Measurements from ENCODE around the gene SEPHS2.

The SEPHS2 gene

DNA sequence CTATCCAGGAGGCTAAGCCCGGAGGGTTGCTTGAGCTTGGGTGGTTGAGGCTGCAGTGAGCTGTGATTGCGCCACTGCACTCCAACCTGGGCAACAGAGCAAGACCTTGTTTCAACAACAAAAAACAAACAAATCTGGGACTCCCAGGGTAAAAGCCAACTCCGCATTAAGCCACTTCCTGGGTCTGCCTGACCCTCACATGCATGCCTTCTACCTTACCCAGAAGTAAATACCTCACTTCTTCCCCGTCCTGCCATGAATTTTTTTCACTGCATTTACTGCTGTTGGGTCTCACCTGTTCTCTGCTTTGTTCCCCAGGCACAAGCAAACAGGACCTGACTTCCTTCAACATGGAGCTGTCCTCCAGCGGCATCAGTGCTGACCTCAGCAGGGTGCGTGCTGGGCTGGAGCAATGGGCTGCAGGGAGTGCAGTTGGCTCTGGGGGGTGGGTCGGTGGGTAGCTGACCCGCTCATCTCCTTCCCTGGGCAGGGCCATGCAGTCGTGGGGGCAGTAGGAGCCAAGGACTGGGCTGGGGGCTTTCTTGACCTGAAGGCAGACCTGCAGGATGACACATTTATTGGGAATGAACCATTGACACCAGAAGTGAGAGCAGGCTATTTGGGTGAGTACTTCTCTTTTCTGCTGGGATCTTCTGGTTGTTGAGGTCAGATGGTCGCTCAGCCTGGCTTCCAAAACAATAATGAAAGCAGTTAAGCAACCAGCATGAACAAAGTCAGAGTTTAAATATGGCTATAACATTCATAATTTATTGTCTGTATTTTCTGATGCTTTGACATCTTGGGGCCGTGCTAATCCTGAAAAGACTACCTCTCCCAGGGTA lies 43.3 kb upstream of the SEPHS2 start:
- Histone ChIP-seq H3K9ac (ENCODE audit: low read depth, low read length, poor library complexity, severe bottlenecking) (no peak overlapping the region), H3K4me1 (ENCODE audit: insufficient read depth, low read length, poor library complexity, severe bottlenecking) (peaks cover 16% of the 10 kb centered on the region), H4K20me1 (ENCODE audit: insufficient read depth, low read length, poor library complexity, severe bottlenecking) (no peaks in the 10 kb centered on the region), H3K4me3 (ENCODE audit: low read length, poor library complexity, severe bottlenecking) (no peak overlapping the region), H3K36me3 (ENCODE audit: insufficient read depth, low read length) (no peaks in the 10 kb centered on the region), H3K27me3 (ENCODE audit: insufficient read depth, low read length, poor library complexity, severe bottlenecking) (no peaks in the 10 kb centered on the region), H3K79me2 (ENCODE audit: insufficient read depth, low read length) (no peaks in the 10 kb centered on the region), H3F3A (ENCODE audit: low read depth) (no peaks in the 10 kb centered on the region), H3K9me3 (ENCODE audit: insufficient read depth, low read depth, low read length) (no peaks in the 10 kb centered on the region), H3K9me2 (replicated peaks; ENCODE audit: low read depth, low read length) (no peaks in the 10 kb centered on the region), H2AFZ (ENCODE audit: low read length) (no peak overlapping the region), H3K4me2 (ENCODE audit: low read depth, low read length, poor library complexity, severe bottlenecking) (no peak overlapping the region)
- TF ChIP-seq CTCF (conservative IDR thresholded peaks at IDR 0.05; ENCODE audit: low read length) (no peak), EZH2phosphoT487 (IDR thresholded peaks at IDR 0.05; ENCODE audit: borderline replicate concordance) (no peak)

DNA sequence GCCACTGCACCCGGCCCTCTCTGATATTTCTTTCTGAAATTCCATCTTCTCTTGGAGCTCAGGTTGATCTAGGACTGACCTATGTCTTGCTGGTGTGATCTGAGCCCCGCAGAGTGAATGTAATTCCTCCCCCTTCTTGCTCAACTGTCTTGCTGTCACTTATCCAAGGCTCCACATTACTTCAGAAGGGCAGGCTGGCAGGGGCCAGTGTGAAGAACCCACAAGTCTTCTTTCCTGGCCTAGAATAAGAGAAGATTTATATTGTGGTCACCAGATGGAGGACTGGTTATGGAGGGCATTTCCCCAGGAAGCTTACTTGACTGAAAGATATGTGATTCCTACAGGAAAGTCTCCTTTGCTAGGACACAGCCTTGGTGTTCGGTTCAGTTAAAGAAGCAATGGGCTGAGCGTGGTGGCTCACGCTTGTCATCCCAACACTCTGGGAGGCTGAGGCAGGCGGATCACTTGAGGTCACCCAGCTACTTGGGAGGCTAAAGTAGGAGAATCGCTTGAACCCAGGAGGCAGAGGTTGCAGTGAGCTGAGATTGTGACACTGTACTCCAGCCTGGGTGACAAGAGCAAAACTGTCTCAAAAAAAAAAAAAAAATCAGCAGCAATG lies 40.3 kb upstream of the SEPHS2 start:
- TF ChIP-seq EZH2phosphoT487 (IDR thresholded peaks at IDR 0.05; ENCODE audit: borderline replicate concordance) (no peak), CTCF (conservative IDR thresholded peaks at IDR 0.05; ENCODE audit: low read length) (no peak)
- no peaks in the 10 kb centered on the region for H3K9me2 ChIP-seq (replicated peaks; ENCODE audit: low read depth, low read length)
- H3K4me3 ChIP-seq (ENCODE audit: low read length, poor library complexity, severe bottlenecking), result no peak overlapping the region
- no peaks in the 10 kb centered on the region for H3K79me2 ChIP-seq (ENCODE audit: insufficient read depth, low read length)
- no peaks in the 10 kb centered on the region for H3F3A ChIP-seq (ENCODE audit: low read depth)
- H3K27me3 ChIP-seq (ENCODE audit: insufficient read depth, low read length, poor library complexity, severe bottlenecking), result no peaks in the 10 kb centered on the region
- H3K9me3 ChIP-seq (ENCODE audit: insufficient read depth, low read depth, low read length), result no peaks in the 10 kb centered on the region
- peaks cover 4% of the 10 kb centered on the region for H3K4me1 ChIP-seq (ENCODE audit: insufficient read depth, low read length, poor library complexity, severe bottlenecking)
- H4K20me1 ChIP-seq (ENCODE audit: insufficient read depth, low read length, poor library complexity, severe bottlenecking), result no peaks in the 10 kb centered on the region
- H3K4me2 ChIP-seq (ENCODE audit: low read depth, low read length, poor library complexity, severe bottlenecking), result no peak overlapping the region
- H3K36me3 ChIP-seq (ENCODE audit: insufficient read depth, low read length), result no peaks in the 10 kb centered on the region
- no peak overlapping the region for H3K9ac ChIP-seq (ENCODE audit: low read depth, low read length, poor library complexity, severe bottlenecking)
- H2AFZ ChIP-seq (ENCODE audit: low read length), result no peak overlapping the region

- Histone ChIP-seq H3K27me3 (ENCODE audit: insufficient read depth, low read length, poor library complexity, severe bottlenecking) (no peaks in the 10 kb centered on the region), H3K9me3 (ENCODE audit: insufficient read depth, low read depth, low read length) (no peaks in the 10 kb centered on the region), H3K4me2 (ENCODE audit: low read depth, low read length, poor library complexity, severe bottlenecking) (no peak overlapping the region), H3K9ac (ENCODE audit: low read depth, low read length, poor library complexity, severe bottlenecking) (no peak overlapping the region), H3K36me3 (ENCODE audit: insufficient read depth, low read length) (no peaks in the 10 kb centered on the region), H3K4me3 (ENCODE audit: low read length, poor library complexity, severe bottlenecking) (no peak overlapping the region), H2AFZ (ENCODE audit: low read length) (no peak overlapping the region), H3F3A (ENCODE audit: low read depth) (no peaks in the 10 kb centered on the region), H3K9me2 (replicated peaks; ENCODE audit: low read depth, low read length) (no peaks in the 10 kb centered on the region), H3K79me2 (ENCODE audit: insufficient read depth, low read length) (no peaks in the 10 kb centered on the region), H3K4me1 (ENCODE audit: insufficient read depth, low read length, poor library complexity, severe bottlenecking) (peaks cover 4% of the 10 kb centered on the region), H4K20me1 (ENCODE audit: insufficient read depth, low read length, poor library complexity, severe bottlenecking) (no peaks in the 10 kb centered on the region)
- no peak for TF ChIP-seq CTCF (conservative IDR thresholded peaks at IDR 0.05; ENCODE audit: low read length)
- no peak for TF ChIP-seq EZH2phosphoT487 (IDR thresholded peaks at IDR 0.05; ENCODE audit: borderline replicate concordance)
Measured at GRCh38 chr16:30484887-30485286, 39.2 kb upstream of the SEPHS2 start.

All from Loucy (cell line).